Liver (tissue), 9 donors: ENCODE data around the gene SLX9. TPM values are rescaled to one million over a fixed set of nuclear protein-coding genes. Genes with fewer than 3 reads are reported as not detected.

Source experiments
- DNase-seq: peaks from one replicate; pipeline ENCODE4 v3.0.0-alpha.2; 2017; ENCODE audit warnings: low spot score
- H3K27ac ChIP-seq, 2 donors: one replicate each; pipeline ENCODE4 v1.7.0; 2013; ENCODE audit warnings: inconsistent platforms in 2 of 2, low read length in 2 of 2, control low read depth in 1 of 2, low read depth in 1 of 2, mild to moderate bottlenecking in 1 of 2
- H3K27me3 ChIP-seq, 4 donors: one replicate each; pipeline versions ENCODE4 v1.6.1 to v1.7.0; 2013; ENCODE audit warnings: low read length in 3 of 4, inconsistent platforms in 1 of 4, mild to moderate bottlenecking in 1 of 4, moderate library complexity in 1 of 4; ENCODE audit not compliant: control insufficient read depth in 4 of 4, insufficient read depth in 4 of 4
- H3K36me3 ChIP-seq, 4 donors: one replicate each; pipeline versions ENCODE4 v1.6.1 to v1.7.0; 2013; ENCODE audit warnings: low read length in 3 of 4, mild to moderate bottlenecking in 3 of 4, low read depth in 1 of 4, moderate library complexity in 1 of 4; ENCODE audit not compliant: control insufficient read depth in 4 of 4, insufficient read depth in 3 of 4
- H3K4me1 ChIP-seq, 4 donors: one replicate each; pipeline versions ENCODE4 v1.6.1 to v1.7.0; 2013; ENCODE audit warnings: low read length in 3 of 4, mild to moderate bottlenecking in 3 of 4, moderate library complexity in 1 of 4; ENCODE audit not compliant: control insufficient read depth in 4 of 4, insufficient read depth in 4 of 4
- H3K4me3 ChIP-seq, 3 donors: one replicate each; pipeline versions ENCODE4 v1.6.1 to v1.7.0; 2013; ENCODE audit warnings: low read length in 3 of 3, control low read depth in 1 of 3, low read depth in 1 of 3, mild to moderate bottlenecking in 1 of 3
- H3K9ac ChIP-seq, 2 donors: one replicate each; pipeline ENCODE4 v1.7.0; 2013; ENCODE audit warnings: low read length in 2 of 2, mild to moderate bottlenecking in 2 of 2, moderate library complexity in 2 of 2, control low read depth in 1 of 2, low read depth in 1 of 2
- H3K9me3 ChIP-seq, 4 donors: one replicate each; pipeline versions ENCODE4 v1.6.1 to v1.7.0; 2013; ENCODE audit warnings: low read length in 3 of 4; ENCODE audit not compliant: control insufficient read depth in 4 of 4
- EGR1 ChIP-seq, 2 donors: IDR thresholded peaks; 2 replicates each; pipeline ENCODE4 v1.6.1; 2016 to 2018; ENCODE audit warnings: antibody characterized with exemption in 2 of 2, low read depth in 2 of 2
- FOXA1 ChIP-seq: IDR thresholded peaks from 2 replicates; pipeline ENCODE4 v1.6.1; 2016; ENCODE audit warnings: antibody characterized with exemption
- FOXA2 ChIP-seq: IDR thresholded peaks from 2 replicates; pipeline ENCODE4 v1.6.1; 2016; ENCODE audit warnings: antibody characterized with exemption
- HNF4G ChIP-seq: IDR thresholded peaks from 2 replicates; pipeline ENCODE4 v1.6.1; 2016; ENCODE audit warnings: antibody characterized with exemption
- JUND ChIP-seq, 2 donors: IDR thresholded peaks; 2 replicates each; pipeline ENCODE4 v1.6.1; 2016; ENCODE audit warnings: antibody characterized with exemption in 2 of 2
- NR2F2 ChIP-seq: IDR thresholded peaks from 2 replicates; pipeline ENCODE4 v1.6.1; 2016; ENCODE audit warnings: antibody characterized with exemption
- RAD21 ChIP-seq, 2 donors: IDR thresholded peaks; 2 replicates each; pipeline ENCODE4 v1.6.1; 2016; ENCODE audit warnings: antibody characterized with exemption in 2 of 2, mild to moderate bottlenecking in 2 of 2
- RXRA ChIP-seq, 2 donors: IDR thresholded peaks; 2 replicates each; pipeline ENCODE4 v1.6.1; 2017 to 2018; ENCODE audit warnings: antibody characterized with exemption in 2 of 2, mild to moderate bottlenecking in 1 of 2
- TAF1 ChIP-seq: conservative IDR thresholded peaks from 2 replicates; pipeline ENCODE4 v1.6.1; 2016; ENCODE audit warnings: antibody characterized with exemption, mild to moderate bottlenecking
- YY1 ChIP-seq: IDR thresholded peaks from 2 replicates; pipeline ENCODE4 v1.6.1; 2016; ENCODE audit warnings: antibody characterized with exemption, mild to moderate bottlenecking
- WGBS: extraction: QIAGEN DNeasy Blood & Tissue Kit; methylation state at CpG from one replicate; pipeline ENCODE4 v1.1.7; 2013; 5-methylcytosine and 5-hydroxymethylcytosine counted together
- polyA plus RNA-seq, 2 donors: library from polyadenylated mRNA; stranded (reverse) in 1 of 2; unstranded in 1 of 2; fragments of 200-250 nt in 1 of 2; fragments of >200 nt in 1 of 2; fragmentation: Nextera tagmentation in 1 of 2; extraction: Ambion mirVana in 1 of 2; gene quantifications; one replicate each; pipeline versions ENCODE4 v1.2.1 to v1.2.3, GENCODE V29; 2013 to 2015
- total RNA-seq, 2 donors: library from RNA; depleted of rRNA; stranded (reverse); fragments of >200 nt; gene quantifications; one replicate each; pipeline ENCODE4 v1.2.3, GENCODE V29; 2014
- TF ChIP-seq, protein P1 (sequence below): IDR thresholded peaks from 2 replicates; pipeline ENCODE4 v1.6.1; 2016; ENCODE audit warnings: antibody characterized with exemption
- TF ChIP-seq, protein P2 (sequence below): IDR thresholded peaks from 2 replicates; pipeline ENCODE4 v1.6.1; 2016; ENCODE audit warnings: antibody characterized with exemption, mild to moderate bottlenecking
- TF ChIP-seq, protein P3 (sequence below): IDR thresholded peaks from 2 replicates; pipeline ENCODE4 v1.6.1; 2016; ENCODE audit warnings: antibody characterized with exemption
- TF ChIP-seq, protein P4 (sequence below): IDR thresholded peaks from 2 replicates; pipeline ENCODE4 v1.6.1; 2016; ENCODE audit warnings: antibody characterized with exemption
- donor health status: healthy.
- donor health status: healthy.
- donor health status: healthy.
- donor health status: healthy.
- donor health status: healthy.

SLX9 gene
- total and polyA plus RNA-seq, 4 donors = 7.5 to 20.3 (median 12.2) TPM

DNA sequence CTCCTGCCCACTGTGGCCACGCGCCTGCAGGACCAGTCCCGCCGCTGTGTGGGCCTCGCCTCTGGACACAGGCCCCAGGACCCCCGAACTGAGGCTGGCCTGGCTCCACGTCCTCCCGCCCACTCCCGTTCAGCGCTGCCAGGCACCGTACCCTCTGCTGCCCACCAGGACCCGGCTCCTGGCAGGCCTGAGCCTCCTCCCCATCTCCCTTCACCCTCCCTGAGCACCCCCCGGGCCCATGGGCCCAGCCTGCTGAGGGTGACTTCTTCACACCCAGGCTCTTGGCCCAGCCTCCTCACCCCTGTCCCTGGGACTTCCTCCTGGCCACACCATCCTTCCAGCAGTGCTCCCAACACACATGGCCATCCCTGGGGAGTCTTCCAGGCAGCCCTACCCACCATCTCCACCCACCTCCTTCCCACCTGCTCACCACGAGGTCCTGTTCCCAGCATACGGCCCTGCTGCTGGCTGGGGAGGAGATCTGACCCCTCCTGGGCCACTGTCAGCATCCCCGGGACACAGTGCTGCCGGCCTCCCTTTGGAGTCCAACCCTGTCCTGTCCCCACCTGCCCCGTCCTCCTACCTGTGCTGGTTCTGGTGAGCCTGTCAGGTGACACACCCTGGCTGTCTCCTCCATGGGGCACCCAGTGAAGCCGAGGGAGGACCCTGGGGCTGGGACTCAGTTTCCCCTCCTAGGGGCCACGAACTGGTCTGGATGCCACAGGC is 53.7 kb downstream of the SLX9 start:
- no peak for DNase-seq
- Histone ChIP-seq H3K36me3 (no peaks in the 10 kb centered on the region), H3K27ac (no peak overlapping the region), H3K27me3 (no peaks in the 10 kb centered on the region), H3K4me1 (no peaks in the 10 kb centered on the region), H3K9me3 (no peaks in the 10 kb centered on the region), H3K9ac (no peak overlapping the region), H3K4me3 (no peak overlapping the region)
- TF ChIP-seq FOXA1 = no peak
- TF ChIP-seq RXRA (IDR thresholded peaks at IDR 0.05) = no peak
- TF ChIP-seq FOXA2 = no peak
- TF ChIP-seq TAF1 = no peak
- TF ChIP-seq, protein P1, sequence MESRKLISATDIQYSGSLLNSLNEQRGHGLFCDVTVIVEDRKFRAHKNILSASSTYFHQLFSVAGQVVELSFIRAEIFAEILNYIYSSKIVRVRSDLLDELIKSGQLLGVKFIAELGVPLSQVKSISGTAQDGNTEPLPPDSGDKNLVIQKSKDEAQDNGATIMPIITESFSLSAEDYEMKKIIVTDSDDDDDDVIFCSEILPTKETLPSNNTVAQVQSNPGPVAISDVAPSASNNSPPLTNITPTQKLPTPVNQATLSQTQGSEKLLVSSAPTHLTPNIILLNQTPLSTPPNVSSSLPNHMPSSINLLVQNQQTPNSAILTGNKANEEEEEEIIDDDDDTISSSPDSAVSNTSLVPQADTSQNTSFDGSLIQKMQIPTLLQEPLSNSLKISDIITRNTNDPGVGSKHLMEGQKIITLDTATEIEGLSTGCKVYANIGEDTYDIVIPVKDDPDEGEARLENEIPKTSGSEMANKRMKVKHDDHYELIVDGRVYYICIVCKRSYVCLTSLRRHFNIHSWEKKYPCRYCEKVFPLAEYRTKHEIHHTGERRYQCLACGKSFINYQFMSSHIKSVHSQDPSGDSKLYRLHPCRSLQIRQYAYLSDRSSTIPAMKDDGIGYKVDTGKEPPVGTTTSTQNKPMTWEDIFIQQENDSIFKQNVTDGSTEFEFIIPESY = no peak
- WGBS = 90% methylated on average over 20 of the region's 20 CpGs

DNA sequence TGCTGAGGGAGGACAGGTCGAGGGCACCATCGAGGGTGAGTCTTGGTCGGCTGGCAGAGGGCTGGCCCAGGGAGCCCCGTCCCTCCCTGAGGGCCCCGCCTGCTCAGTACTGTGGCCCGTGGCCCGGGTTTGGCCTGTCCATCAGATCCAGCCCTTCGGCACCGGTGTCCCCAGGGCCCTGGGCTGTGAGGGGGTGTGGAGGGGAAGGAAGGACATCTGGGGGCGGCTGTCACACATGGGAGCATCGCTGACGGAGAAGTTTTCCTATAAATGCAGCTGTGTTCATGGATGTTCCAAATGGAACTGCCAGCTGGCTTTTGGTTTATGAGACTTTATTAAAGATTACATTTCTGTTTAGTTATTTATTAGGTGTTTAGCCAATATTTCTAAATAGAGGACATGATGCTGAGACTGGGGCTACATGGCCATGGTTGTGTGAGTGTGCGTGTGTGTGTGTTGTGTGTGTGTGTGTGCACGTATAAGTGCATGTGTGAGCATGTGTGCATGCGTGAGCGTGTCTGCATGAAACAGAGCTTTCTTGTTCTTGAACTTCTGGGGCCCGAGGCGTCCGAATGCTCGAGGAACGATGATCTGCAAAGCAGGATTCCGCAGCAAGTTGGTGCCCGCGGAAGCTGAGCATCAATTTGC is 54.3 kb downstream of the SLX9 start:
- Histone ChIP-seq H3K36me3 (no peaks in the 10 kb centered on the region), H3K4me1 (no peaks in the 10 kb centered on the region), H3K4me3 (no peak overlapping the region), H3K9ac (no peak overlapping the region), H3K27me3 (no peaks in the 10 kb centered on the region), H3K27ac (no peak overlapping the region), H3K9me3 (no peaks in the 10 kb centered on the region)
- no peak for DNase-seq
- TF ChIP-seq JUND (IDR thresholded peaks at IDR 0.05) (no peak), HNF4G (no peak), YY1 (no peak)
- TF ChIP-seq, protein P2, sequence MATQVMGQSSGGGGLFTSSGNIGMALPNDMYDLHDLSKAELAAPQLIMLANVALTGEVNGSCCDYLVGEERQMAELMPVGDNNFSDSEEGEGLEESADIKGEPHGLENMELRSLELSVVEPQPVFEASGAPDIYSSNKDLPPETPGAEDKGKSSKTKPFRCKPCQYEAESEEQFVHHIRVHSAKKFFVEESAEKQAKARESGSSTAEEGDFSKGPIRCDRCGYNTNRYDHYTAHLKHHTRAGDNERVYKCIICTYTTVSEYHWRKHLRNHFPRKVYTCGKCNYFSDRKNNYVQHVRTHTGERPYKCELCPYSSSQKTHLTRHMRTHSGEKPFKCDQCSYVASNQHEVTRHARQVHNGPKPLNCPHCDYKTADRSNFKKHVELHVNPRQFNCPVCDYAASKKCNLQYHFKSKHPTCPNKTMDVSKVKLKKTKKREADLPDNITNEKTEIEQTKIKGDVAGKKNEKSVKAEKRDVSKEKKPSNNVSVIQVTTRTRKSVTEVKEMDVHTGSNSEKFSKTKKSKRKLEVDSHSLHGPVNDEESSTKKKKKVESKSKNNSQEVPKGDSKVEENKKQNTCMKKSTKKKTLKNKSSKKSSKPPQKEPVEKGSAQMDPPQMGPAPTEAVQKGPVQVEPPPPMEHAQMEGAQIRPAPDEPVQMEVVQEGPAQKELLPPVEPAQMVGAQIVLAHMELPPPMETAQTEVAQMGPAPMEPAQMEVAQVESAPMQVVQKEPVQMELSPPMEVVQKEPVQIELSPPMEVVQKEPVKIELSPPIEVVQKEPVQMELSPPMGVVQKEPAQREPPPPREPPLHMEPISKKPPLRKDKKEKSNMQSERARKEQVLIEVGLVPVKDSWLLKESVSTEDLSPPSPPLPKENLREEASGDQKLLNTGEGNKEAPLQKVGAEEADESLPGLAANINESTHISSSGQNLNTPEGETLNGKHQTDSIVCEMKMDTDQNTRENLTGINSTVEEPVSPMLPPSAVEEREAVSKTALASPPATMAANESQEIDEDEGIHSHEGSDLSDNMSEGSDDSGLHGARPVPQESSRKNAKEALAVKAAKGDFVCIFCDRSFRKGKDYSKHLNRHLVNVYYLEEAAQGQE = no peak
- WGBS = 91% methylated on average over 24 of the region's 24 CpGs

DNA sequence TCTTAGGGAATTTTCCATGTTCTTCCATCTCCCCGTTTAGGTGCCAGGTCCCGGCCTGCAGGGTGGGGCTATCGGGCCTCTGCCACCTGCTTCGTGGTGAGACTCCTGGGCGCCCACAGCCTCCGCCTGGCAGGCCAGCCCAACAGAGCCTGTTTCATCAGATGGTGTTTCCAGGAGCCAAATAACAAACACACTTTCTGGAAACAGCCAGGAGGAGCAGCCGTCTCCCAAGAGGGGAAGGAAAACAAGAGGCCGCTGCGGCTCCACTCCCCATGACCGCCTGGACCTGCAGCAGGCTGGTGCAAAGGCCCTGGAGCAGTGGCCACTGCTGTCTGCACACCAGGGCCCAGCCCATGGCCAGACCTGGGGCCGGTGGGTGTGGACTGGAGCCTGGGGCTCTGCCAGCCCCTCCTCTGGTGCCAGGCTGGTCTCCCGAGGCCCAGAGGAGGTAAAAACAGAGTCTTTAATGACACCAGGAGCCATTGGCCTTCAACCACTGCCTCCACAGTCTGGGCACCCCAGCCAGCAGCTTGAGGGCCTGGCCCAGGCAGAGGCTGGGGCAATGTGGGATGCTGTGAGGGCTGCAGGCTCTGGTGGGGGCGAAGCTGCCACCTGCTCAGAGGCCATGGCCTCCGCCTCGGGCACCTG is 55.0 kb downstream of the SLX9 start:
- Histone ChIP-seq H3K36me3 (no peaks in the 10 kb centered on the region), H3K9ac (no peak overlapping the region), H3K4me1 (no peaks in the 10 kb centered on the region), H3K9me3 (no peaks in the 10 kb centered on the region), H3K4me3 (no peak overlapping the region), H3K27ac (no peak overlapping the region), H3K27me3 (no peaks in the 10 kb centered on the region)
- WGBS = 88% methylated on average over 15 of the region's 15 CpGs
- DNase-seq = no peak
- TF ChIP-seq RAD21 (IDR thresholded peaks at IDR 0.05) (no peak), NR2F2 (no peak), EGR1 (IDR thresholded peaks at IDR 0.05; ENCODE audit: low read depth in 2 of 2) (no peak), FOXA2 (no peak), FOXA1 (no peak), HNF4G (no peak)
- TF ChIP-seq, protein P3, sequence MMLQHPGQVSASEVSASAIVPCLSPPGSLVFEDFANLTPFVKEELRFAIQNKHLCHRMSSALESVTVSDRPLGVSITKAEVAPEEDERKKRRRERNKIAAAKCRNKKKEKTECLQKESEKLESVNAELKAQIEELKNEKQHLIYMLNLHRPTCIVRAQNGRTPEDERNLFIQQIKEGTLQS = no peak
- TF ChIP-seq, protein P4, sequence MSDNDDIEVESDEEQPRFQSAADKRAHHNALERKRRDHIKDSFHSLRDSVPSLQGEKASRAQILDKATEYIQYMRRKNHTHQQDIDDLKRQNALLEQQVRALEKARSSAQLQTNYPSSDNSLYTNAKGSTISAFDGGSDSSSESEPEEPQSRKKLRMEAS = no peak
- TF ChIP-seq, protein P1 = no peak
